Measurements from ENCODE around the gene CRYBB1. TPM values are rescaled to one million over a fixed set of nuclear protein-coding genes. Genes with fewer than 3 reads are reported as not detected.

CRYBB1 gene
- total and polyA plus RNA-seq, 9 donors, result 0.26 to 1.4 (median 0.37) TPM; not detected in 2

DNA sequence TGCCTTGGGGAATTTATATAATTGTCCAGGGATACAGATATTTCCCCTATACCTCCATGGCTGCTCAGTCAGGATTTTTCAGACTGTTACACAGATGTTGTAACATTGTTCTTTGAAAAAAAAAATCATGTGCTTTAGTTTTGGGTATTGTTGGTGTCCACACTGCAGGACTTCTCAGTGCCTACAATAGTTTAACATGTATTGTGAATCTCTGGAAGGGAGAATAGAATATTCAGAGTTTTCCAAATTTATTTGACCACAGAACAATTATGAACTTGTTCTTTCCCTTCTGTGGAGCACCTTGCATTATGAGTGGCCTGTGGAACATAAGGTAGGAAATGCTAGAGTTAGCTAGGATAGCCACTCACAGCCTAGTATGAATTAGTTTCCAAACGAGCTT, 18.5 kb upstream of the CRYBB1 start:
- intact Hi-C loops (cut with DNase I), result no loop called here
- Histone ChIP-seq H3K4me1 (ENCODE audit: insufficient read depth) (no peaks in the 10 kb centered on the region), H3K4me3 (no peak overlapping the region), H3K36me3 (no peaks in the 10 kb centered on the region), H3K9me3 (peaks cover 0 to 3% of the 10 kb centered on the region in 2 donors), H3K27ac (no peak overlapping the region), H3K27me3 (no peaks in the 10 kb centered on the region)
- no peak for DNase-seq
- WGBS, 3 donors, result 17 to 43% (median 21%) methylated on average over 1 of the region's 1 CpG
- TF ChIP-seq POLR2A (IDR thresholded peaks at IDR 0.05) (no peak), EP300 (IDR thresholded peaks at IDR 0.05) (no peak)
- TF ChIP-seq, protein P1, sequence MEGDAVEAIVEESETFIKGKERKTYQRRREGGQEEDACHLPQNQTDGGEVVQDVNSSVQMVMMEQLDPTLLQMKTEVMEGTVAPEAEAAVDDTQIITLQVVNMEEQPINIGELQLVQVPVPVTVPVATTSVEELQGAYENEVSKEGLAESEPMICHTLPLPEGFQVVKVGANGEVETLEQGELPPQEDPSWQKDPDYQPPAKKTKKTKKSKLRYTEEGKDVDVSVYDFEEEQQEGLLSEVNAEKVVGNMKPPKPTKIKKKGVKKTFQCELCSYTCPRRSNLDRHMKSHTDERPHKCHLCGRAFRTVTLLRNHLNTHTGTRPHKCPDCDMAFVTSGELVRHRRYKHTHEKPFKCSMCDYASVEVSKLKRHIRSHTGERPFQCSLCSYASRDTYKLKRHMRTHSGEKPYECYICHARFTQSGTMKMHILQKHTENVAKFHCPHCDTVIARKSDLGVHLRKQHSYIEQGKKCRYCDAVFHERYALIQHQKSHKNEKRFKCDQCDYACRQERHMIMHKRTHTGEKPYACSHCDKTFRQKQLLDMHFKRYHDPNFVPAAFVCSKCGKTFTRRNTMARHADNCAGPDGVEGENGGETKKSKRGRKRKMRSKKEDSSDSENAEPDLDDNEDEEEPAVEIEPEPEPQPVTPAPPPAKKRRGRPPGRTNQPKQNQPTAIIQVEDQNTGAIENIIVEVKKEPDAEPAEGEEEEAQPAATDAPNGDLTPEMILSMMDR (IDR thresholded peaks at IDR 0.05), result no peak

DNA sequence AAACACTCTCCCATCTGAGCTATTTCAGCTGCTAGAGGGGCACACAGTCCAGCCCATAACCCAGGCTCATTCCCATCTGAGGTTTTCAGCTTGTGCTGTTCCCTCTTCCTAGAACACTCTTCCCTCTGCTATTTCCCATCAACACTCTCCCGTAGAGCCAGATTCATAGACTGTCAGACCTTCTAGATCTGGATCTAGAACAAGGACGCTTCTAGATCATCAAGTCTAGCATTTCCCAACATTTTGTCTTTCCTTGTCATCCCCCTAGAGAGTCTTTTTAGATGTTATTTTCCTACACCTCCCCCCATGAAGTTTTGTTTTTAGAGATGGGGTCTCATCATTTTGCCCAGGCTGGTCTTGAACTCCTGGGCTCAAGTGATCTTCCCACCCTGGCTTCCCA, 17.3 kb upstream of the CRYBB1 start:
- intact Hi-C loops (cut with DNase I), result no loop called here
- H3K4me3 ChIP-seq, result no peak overlapping the region
- H3K36me3 ChIP-seq, result no peaks in the 10 kb centered on the region
- WGBS, 3 donors, result 72 to 86% (median 79%) methylated on average over 2 of the region's 2 CpGs
- no peaks in the 10 kb centered on the region for H3K4me1 ChIP-seq (ENCODE audit: insufficient read depth)
- TF ChIP-seq POLR2A (IDR thresholded peaks at IDR 0.05) (no peak), EP300 (IDR thresholded peaks at IDR 0.05) (no peak)
- TF ChIP-seq, protein P1 (IDR thresholded peaks at IDR 0.05), result no peak
- DNase-seq, result no peak
- H3K27me3 ChIP-seq, result no peaks in the 10 kb centered on the region
- no peak overlapping the region for H3K27ac ChIP-seq
- H3K9me3 ChIP-seq, result peaks cover 0 to 3% of the 10 kb centered on the region in 2 donors

DNA sequence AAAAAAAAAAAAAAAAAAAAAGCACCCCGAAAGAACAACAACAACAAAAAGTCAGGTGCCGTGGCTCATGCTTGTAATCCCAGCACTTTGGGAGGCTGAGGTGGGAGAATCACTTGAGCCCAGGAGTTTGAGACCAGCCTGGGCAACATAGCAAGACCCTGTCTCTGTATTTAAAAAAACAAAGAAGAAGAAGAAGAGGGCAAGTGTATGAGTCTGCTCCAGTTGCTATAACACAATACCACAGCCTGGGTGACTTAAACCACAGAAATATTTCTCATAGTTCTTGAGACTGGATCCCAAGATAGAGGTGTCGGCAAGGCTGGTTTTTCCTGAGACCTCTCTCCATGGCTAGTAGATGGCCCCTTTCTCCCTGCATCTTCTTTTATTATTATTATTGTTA, 16.4 kb upstream of the CRYBB1 start:
- H3K4me3 ChIP-seq, result no peak overlapping the region
- 74 to 87% (median 85%) methylated on average over 3 of the region's 3 CpGs for WGBS, 3 donors
- peaks cover 0 to 3% of the 10 kb centered on the region in 2 donors for H3K9me3 ChIP-seq
- no peaks in the 10 kb centered on the region for H3K27me3 ChIP-seq
- H3K4me1 ChIP-seq (ENCODE audit: insufficient read depth), result no peaks in the 10 kb centered on the region
- TF ChIP-seq, protein P1 (IDR thresholded peaks at IDR 0.05), result no peak
- TF ChIP-seq EP300 (IDR thresholded peaks at IDR 0.05), result no peak
- TF ChIP-seq POLR2A (IDR thresholded peaks at IDR 0.05), result no peak
- H3K36me3 ChIP-seq, result no peaks in the 10 kb centered on the region
- no peak overlapping the region for H3K27ac ChIP-seq
- no peak for DNase-seq
- intact Hi-C loops (cut with DNase I), result no loop called here

DNA sequence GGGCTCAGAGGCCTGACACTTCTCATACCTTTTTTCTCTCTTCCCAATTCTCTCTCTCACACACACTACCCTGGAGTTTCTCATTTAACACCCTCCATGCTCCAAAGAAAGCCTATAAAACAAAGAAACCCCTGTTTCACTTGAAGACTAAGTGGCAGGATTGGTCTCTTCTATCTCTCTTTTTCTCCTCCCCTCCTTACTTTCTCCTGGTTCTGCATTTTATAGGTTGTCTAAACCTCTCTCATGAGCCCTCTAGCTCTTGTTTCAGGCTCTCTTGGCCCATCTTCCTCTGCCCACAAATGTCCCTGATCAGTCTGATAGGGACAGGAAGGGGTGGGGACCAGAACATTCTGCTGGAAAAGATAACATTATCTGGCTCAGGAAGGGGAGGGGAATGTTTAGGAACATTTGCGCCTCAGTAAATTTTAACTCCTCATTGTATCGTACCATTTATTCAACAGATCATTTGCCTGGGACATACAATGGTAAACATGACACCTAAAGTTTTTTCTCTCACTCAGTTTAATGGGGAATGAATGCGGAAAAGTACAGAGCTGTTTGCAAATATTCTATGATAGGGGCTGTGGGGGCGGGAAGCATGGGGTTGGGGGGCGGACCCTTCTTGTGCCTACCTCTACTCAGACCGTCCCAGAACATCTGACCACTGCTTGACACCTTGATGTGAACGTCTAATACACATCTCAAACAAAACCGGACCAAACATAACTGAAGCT, 14.8 kb upstream of the CRYBB1 start:
- whole genome bisulfite sequencing, 3 donors, result 35 to 56% (median 42%) methylated on average over 8 of the region's 8 CpGs
- H3K27me3 ChIP-seq, result no peaks in the 10 kb centered on the region
- no peak for TF ChIP-seq EP300 (IDR thresholded peaks at IDR 0.05)
- TF ChIP-seq POLR2A (IDR thresholded peaks at IDR 0.05), result no peak
- TF ChIP-seq, protein P1 (IDR thresholded peaks at IDR 0.05), result no peak
- H3K9me3 ChIP-seq, result peaks cover 0 to 3% of the 10 kb centered on the region in 2 donors
- no peaks in the 10 kb centered on the region for H3K36me3 ChIP-seq
- DNase-seq, result no peak
- no peak overlapping the region for H3K27ac ChIP-seq
- no peak overlapping the region for H3K4me3 ChIP-seq
- intact Hi-C loops (cut with DNase I), result no loop called here
- H3K4me1 ChIP-seq (ENCODE audit: insufficient read depth), result no peaks in the 10 kb centered on the region
